Measurements from ENCODE around the gene ATP5IF1. TPM values are rescaled to one million over a fixed set of nuclear protein-coding genes. Genes with fewer than 3 reads are reported as not detected.

Gene ATP5IF1
- total and polyA plus RNA-seq, 2 of the 13 experiments (the other 11 are each of a cell fraction or from before 2014, with no cell fraction given) = 97.7 to 131 TPM

GRCh38 chr1:28235755-28236655 lies at the start of gene ATP5IF1 (continued):
- 0 out of 2 replicates have a peak, but pooled peaks have one; percentile 37 for TF ChIP-seq POLR2AphosphoS2 (IDR thresholded peaks at IDR 0.05; ENCODE audit: low read depth, low read length)
- peak; percentile 77 for TF ChIP-seq BORCS8-MEF2B (CRISPR knock-in tag; IDR thresholded peaks at IDR 0.05)
- no peak for TF ChIP-seq SKI (IDR thresholded peaks at IDR 0.05; ENCODE audit: partially characterized antibody)
- TF ChIP-seq ZBTB21 (CRISPR knock-in tag; IDR thresholded peaks at IDR 0.05) = peak; percentile 22; the same call in 1 of the 2 replicates
- TF ChIP-seq ZNF512 (CRISPR knock-in tag; IDR thresholded peaks at IDR 0.05) = no peak
- 0 out of 2 replicates have a peak, but pooled peaks have one; percentile 65 for TF ChIP-seq FOXM1 (CRISPR knock-in tag; IDR thresholded peaks at IDR 0.05)
- TF ChIP-seq, protein P1, sequence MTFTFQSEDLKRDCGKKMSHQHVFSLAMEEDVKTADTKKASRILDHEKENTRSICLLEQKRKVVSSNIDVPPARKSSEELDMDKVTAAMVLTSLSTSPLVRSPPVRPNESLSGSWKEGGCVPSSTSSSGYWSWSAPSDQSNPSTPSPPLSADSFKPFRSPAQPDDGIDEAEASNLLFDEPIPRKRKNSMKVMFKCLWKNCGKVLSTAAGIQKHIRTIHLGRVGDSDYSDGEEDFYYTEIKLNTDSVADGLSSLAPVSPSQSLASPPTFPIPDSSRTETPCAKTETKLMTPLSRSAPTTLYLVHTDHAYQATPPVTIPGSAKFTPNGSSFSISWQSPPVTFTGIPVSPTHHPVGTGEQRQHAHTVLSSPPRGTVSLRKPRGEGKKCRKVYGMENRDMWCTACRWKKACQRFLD (CRISPR knock-in tag; IDR thresholded peaks at IDR 0.05; ENCODE audit: borderline replicate concordance) = peak; percentile 88
- TF ChIP-seq ZNF468 (CRISPR knock-in tag; IDR thresholded peaks at IDR 0.05) = no peak
- no peak for TF ChIP-seq SKIL (CRISPR knock-in tag; IDR thresholded peaks at IDR 0.05; ENCODE audit: borderline replicate concordance)
- no peak for TF ChIP-seq ZFP36 (IDR thresholded peaks at IDR 0.05; ENCODE audit: borderline replicate concordance, low read depth, low read length, partially characterized antibody)
- TF ChIP-seq ZNF777 (CRISPR knock-in tag; IDR thresholded peaks at IDR 0.05) = peak; percentile 70
- no peak for TF ChIP-seq ZNF260 (CRISPR knock-in tag; IDR thresholded peaks at IDR 0.05; ENCODE audit: borderline replicate concordance, low read depth)
- peak; percentile 82; the same call in 1 of the 2 replicates for TF ChIP-seq SNAI1 (CRISPR knock-in tag; IDR thresholded peaks at IDR 0.05; ENCODE audit: borderline replicate concordance)
- TF ChIP-seq, protein P2, sequence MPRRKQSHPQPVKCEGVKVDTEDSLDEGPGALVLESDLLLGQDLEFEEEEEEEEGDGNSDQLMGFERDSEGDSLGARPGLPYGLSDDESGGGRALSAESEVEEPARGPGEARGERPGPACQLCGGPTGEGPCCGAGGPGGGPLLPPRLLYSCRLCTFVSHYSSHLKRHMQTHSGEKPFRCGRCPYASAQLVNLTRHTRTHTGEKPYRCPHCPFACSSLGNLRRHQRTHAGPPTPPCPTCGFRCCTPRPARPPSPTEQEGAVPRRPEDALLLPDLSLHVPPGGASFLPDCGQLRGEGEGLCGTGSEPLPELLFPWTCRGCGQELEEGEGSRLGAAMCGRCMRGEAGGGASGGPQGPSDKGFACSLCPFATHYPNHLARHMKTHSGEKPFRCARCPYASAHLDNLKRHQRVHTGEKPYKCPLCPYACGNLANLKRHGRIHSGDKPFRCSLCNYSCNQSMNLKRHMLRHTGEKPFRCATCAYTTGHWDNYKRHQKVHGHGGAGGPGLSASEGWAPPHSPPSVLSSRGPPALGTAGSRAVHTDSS (CRISPR knock-in tag; conservative IDR thresholded peaks at IDR 0.05) = 0 out of 2 replicates have a peak, but pooled peaks have one; percentile 66
- no peak for TF ChIP-seq PBX2 (CRISPR knock-in tag; IDR thresholded peaks at IDR 0.05)
- peak; percentile 71 for TF ChIP-seq ZNF891 (CRISPR knock-in tag; IDR thresholded peaks at IDR 0.05)
- TF ChIP-seq, protein P3, sequence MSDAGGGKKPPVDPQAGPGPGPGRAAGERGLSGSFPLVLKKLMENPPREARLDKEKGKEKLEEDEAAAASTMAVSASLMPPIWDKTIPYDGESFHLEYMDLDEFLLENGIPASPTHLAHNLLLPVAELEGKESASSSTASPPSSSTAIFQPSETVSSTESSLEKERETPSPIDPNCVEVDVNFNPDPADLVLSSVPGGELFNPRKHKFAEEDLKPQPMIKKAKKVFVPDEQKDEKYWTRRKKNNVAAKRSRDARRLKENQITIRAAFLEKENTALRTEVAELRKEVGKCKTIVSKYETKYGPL (CRISPR knock-in tag; IDR thresholded peaks at IDR 0.05) = 0 out of 2 replicates have a peak, but pooled peaks have one; percentile 76

All from HepG2 (cell line).